OCI-LY7 (cell line): Measurements from ENCODE around the gene MPRIP.

Source experiments
- EZH2phosphoT487 ChIP-seq: fragments of 200-600 bp; sonication (generic); IDR thresholded peaks from 2 replicates; pipeline ENCODE4 v1.6.1; 2018; ENCODE audit warnings: low read depth, borderline replicate concordance, mild to moderate bottlenecking, mixed run types, antibody characterized with exemption, low read length, moderate library complexity, mixed read lengths
- TF ChIP-seq, protein P1 (sequence below): fragments of 200-600 bp; sonication (generic); conservative IDR thresholded peaks from 2 replicates; pipeline ENCODE4 v1.5.1; 2014; ENCODE audit warnings: mild to moderate bottlenecking, antibody characterized with exemption, low read length, moderate library complexity, mixed read lengths

DNA sequence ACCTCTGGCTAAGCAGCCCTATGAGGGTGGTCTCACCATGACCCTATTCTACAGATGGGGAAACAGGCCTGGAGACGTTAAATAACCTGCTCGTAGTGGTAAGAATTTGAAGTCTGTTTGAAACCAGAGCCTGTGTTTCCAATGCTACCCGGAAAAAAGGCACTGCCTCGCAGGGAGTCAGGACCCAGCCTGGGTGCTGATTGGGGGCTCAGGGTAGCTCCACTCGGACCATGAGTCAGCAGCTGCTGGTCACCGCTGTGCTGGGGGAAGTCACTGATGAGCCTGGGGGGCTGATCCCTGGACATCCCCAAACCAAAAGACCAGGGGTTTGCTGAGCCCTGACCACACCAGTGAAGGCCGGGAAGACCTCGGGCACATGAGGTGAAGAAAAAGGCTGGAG is 173.3 kb downstream of the MPRIP start:
- TF ChIP-seq, protein P1, sequence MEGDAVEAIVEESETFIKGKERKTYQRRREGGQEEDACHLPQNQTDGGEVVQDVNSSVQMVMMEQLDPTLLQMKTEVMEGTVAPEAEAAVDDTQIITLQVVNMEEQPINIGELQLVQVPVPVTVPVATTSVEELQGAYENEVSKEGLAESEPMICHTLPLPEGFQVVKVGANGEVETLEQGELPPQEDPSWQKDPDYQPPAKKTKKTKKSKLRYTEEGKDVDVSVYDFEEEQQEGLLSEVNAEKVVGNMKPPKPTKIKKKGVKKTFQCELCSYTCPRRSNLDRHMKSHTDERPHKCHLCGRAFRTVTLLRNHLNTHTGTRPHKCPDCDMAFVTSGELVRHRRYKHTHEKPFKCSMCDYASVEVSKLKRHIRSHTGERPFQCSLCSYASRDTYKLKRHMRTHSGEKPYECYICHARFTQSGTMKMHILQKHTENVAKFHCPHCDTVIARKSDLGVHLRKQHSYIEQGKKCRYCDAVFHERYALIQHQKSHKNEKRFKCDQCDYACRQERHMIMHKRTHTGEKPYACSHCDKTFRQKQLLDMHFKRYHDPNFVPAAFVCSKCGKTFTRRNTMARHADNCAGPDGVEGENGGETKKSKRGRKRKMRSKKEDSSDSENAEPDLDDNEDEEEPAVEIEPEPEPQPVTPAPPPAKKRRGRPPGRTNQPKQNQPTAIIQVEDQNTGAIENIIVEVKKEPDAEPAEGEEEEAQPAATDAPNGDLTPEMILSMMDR, result no peak
- TF ChIP-seq EZH2phosphoT487, result no peak
